K562 (cell line): ENCODE measurements around the gene P2RY14. TPM values are rescaled to one million over a fixed set of nuclear protein-coding genes. Genes with fewer than 3 reads are reported as not detected.
A peak's percentile ranks its signal among the peaks of the same experiment; 100 is the strongest.

Experiments
- ATF6 ChIP-seq: sonication (generic); formaldehyde crosslinking; IDR thresholded peaks from 2 replicates; pipeline ENCODE4 v1.4.0; 2020; ENCODE audit warnings: mild to moderate bottlenecking, missing genetic modification reagents
- BRF1 ChIP-seq: IDR thresholded peaks from 3 replicates; pipeline ENCODE4 v1.6.1; 2011; ENCODE audit warnings: borderline replicate concordance, mild to moderate bottlenecking; ENCODE audit not compliant: insufficient read length; ENCODE audit errors: extremely low read depth
- GATA2 ChIP-seq: sonication (generic); formaldehyde crosslinking; IDR thresholded peaks from 2 replicates; pipeline ENCODE4 v1.4.0; 2020; ENCODE audit warnings: mild to moderate bottlenecking, missing genetic modification reagents
- KLF10 ChIP-seq: fragments of 250-450 bp; sonication (Bioruptor Pico); IDR thresholded peaks from 2 replicates; pipeline ENCODE4 v1.6.1; 2021; ENCODE audit warnings: matching md5 sums
- KLF6 ChIP-seq: fragments of 250-450 bp; sonication (Bioruptor Pico); IDR thresholded peaks from 2 replicates; pipeline ENCODE4 v1.4.0; 2020; ENCODE audit warnings: mild to moderate bottlenecking, moderate library complexity, borderline replicate concordance
- LARP7 ChIP-seq: fragments of 450-650 bp; IDR thresholded peaks from 2 replicates; pipeline ENCODE4 v1.6.1; 2016
- OTX1 ChIP-seq: fragments of 450-650 bp; formaldehyde crosslinking; IDR thresholded peaks from 2 replicates; pipeline ENCODE4 v1.4.0; 2022; ENCODE audit warnings: mild to moderate bottlenecking
- REST ChIP-seq, 2 experiments: fragments of 450-650 bp; formaldehyde crosslinking in 1 of 2; IDR thresholded peaks; 2 replicates each; pipeline versions ENCODE4 v1.4.0 to v1.6.1; 2014 to 2020; ENCODE audit warnings: mild to moderate bottlenecking in 2 of 2, borderline replicate concordance in 1 of 2, low read depth in 1 of 2
- SMAD3 ChIP-seq: fragments of 450-650 bp; formaldehyde crosslinking; conservative IDR thresholded peaks from 2 replicates; pipeline ENCODE4 v1.4.0; 2020; ENCODE audit warnings: mild to moderate bottlenecking
- SPI1 ChIP-seq: IDR thresholded peaks from 2 replicates; pipeline ENCODE4 v1.6.1; 2011; ENCODE audit warnings: low read depth, low read length, control low read depth, borderline replicate concordance
- THAP12 ChIP-seq: fragments of 250-450 bp; sonication (Bioruptor Pico); IDR thresholded peaks from 2 replicates; pipeline ENCODE4 v1.9.0; 2021; ENCODE audit warnings: mild to moderate bottlenecking, inconsistent platforms
- ZBTB5 ChIP-seq: fragments of 450-650 bp; IDR thresholded peaks from 2 replicates; pipeline ENCODE4 v1.6.1; 2017; ENCODE audit warnings: antibody characterized with exemption
- ZC3H4 ChIP-seq: sonication (generic); formaldehyde crosslinking; IDR thresholded peaks from 2 replicates; pipeline ENCODE4 v1.9.0; 2021; ENCODE audit warnings: missing genetic modification reagents, borderline replicate concordance
- polyA plus RNA-seq, 8 experiments: library from polyadenylated mRNA; depleted of rRNA in 4 of 8; stranded (reverse) in 5 of 8; unstranded in 3 of 8; fragments of >200 nt; fragmentation: Nextera tagmentation in 2 of 8; fragmentation: Illumina TruSeq in 1 of 8; extraction: Ambion mirVana in 2 of 8; extraction: Trizol in 1 of 8; gene quantifications; 2 replicates each; pipeline versions ENCODE4 v1.2.1 to v1.2.3, GENCODE V29; 2011 to 2014; ENCODE audit warnings: inconsistent platforms in 1 of 8, missing spikeins in 1 of 8
- total RNA-seq, 7 experiments: library from RNA; depleted of rRNA in 6 of 7; stranded (reverse); fragments of >200 nt in 6 of 7; fragmentation: Illumina TruSeq in 2 of 7; extraction: Trizol in 2 of 7; gene quantifications; 2 replicates each; pipeline versions ENCODE4 v1.2.1 to v1.2.3, GENCODE V29; 2011 to 2021; ENCODE audit warnings: low replicate concordance in 1 of 7

The P2RY14 gene
- total and polyA plus RNA-seq, 9 of the 15 experiments (the other 6 are each of a cell fraction or from before 2014, with no cell fraction given) = not detected

- TF ChIP-seq REST (IDR thresholded peaks at IDR 0.05; ENCODE audit: borderline replicate concordance) (peak; percentile 16; the same call in 1 of the 2 replicates), REST (CRISPR knock-in tag; IDR thresholded peaks at IDR 0.05; ENCODE audit: low read depth) (no peak), BRF1 (no peak), SPI1 (no peak), ZC3H4 (CRISPR knock-in tag) (no peak), LARP7 (no peak), ATF6 (CRISPR knock-in tag) (no peak), OTX1 (CRISPR knock-in tag) (no peak), ZBTB5 (no peak), SMAD3 (CRISPR knock-in tag) (no peak), KLF6 (CRISPR knock-in tag) (no peak), THAP12 (CRISPR knock-in tag) (no peak), KLF10 (no peak), GATA2 (CRISPR knock-in tag) (no peak)
Measured at GRCh38 chr3:151290673-151291072, 12.3 kb upstream of the P2RY14 start (continued).
